ENCODE results near the gene TRIM4. TPM values are rescaled to one million over a fixed set of nuclear protein-coding genes. Genes with fewer than 3 reads are reported as not detected.
"Not testable (repeated sequence)": the region's sequence is repeated elsewhere in the genome, so short reads cannot be mapped to it uniquely, and the experiment has no call there.

Gene TRIM4
- total RNA-seq, 1 donor from 2014 or later, result 17.1 TPM

DNA sequence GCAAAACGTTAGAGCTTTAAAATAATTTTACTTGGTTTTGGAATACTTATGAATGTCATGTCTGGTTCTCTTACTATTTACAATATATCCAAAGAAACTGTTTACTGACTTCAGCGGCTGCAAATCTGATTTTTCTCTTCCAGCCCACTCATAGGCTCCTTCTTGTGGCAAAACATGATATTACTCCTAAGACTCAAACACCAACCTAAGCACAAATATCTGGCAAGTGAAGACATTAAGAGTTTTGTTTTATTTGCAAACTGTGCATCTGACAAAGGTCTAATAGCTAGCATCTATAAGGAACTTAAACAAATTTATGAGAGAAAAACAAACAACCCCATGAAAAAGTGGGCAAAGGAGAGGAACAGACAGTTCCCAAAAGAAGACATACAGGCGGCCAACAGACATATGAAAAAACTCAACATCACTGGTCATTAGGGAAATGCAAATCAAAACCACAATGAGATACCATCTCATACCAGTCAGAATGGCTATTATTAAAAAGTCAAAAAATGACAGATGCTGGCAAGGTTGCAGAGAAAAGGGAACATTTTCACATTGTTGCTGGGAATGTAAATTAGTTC, 30.4 kb upstream of the TRIM4 start:
- Histone ChIP-seq H3K27me3 (ENCODE audit: control insufficient read depth, insufficient read depth, low read length) (no peaks in the 10 kb centered on the region), H3K36me3 (ENCODE audit: control insufficient read depth, insufficient read depth, low read length) (no peaks in the 10 kb centered on the region), H3K4me3 (ENCODE audit: low read depth, low read length) (no peak overlapping the region)
- TF ChIP-seq, protein P1, sequence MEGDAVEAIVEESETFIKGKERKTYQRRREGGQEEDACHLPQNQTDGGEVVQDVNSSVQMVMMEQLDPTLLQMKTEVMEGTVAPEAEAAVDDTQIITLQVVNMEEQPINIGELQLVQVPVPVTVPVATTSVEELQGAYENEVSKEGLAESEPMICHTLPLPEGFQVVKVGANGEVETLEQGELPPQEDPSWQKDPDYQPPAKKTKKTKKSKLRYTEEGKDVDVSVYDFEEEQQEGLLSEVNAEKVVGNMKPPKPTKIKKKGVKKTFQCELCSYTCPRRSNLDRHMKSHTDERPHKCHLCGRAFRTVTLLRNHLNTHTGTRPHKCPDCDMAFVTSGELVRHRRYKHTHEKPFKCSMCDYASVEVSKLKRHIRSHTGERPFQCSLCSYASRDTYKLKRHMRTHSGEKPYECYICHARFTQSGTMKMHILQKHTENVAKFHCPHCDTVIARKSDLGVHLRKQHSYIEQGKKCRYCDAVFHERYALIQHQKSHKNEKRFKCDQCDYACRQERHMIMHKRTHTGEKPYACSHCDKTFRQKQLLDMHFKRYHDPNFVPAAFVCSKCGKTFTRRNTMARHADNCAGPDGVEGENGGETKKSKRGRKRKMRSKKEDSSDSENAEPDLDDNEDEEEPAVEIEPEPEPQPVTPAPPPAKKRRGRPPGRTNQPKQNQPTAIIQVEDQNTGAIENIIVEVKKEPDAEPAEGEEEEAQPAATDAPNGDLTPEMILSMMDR (IDR thresholded peaks at IDR 0.05; ENCODE audit: insufficient read depth, low read length, severe bottlenecking), result no peak
- no peak for FAIRE-seq
- peak; percentile 12 for DNase-seq (ENCODE audit: low read depth)

- no peak for DNase-seq (ENCODE audit: low read depth)
- TF ChIP-seq, protein P1 (IDR thresholded peaks at IDR 0.05; ENCODE audit: insufficient read depth, low read length, severe bottlenecking), result no peak
- H3K4me3 ChIP-seq (ENCODE audit: low read depth, low read length), result no peak overlapping the region
- FAIRE-seq, result no peak
- H3K36me3 ChIP-seq (ENCODE audit: control insufficient read depth, insufficient read depth, low read length), result no peaks in the 10 kb centered on the region
- H3K27me3 ChIP-seq (ENCODE audit: control insufficient read depth, insufficient read depth, low read length), result no peaks in the 10 kb centered on the region
Measured at GRCh38 chr7:99947608-99948007, 28.3 kb upstream of the TRIM4 start.

- Histone ChIP-seq H3K4me3 (ENCODE audit: low read depth, low read length) (no peak overlapping the region), H3K36me3 (ENCODE audit: control insufficient read depth, insufficient read depth, low read length) (no peaks in the 10 kb centered on the region), H3K27me3 (ENCODE audit: control insufficient read depth, insufficient read depth, low read length) (no peaks in the 10 kb centered on the region)
- TF ChIP-seq, protein P1 (IDR thresholded peaks at IDR 0.05; ENCODE audit: insufficient read depth, low read length, severe bottlenecking), result no peak
- DNase-seq (ENCODE audit: low read depth) (no peak), FAIRE-seq (no peak)
Measured at GRCh38 chr7:99944497-99945070, 25.3 kb upstream of the TRIM4 start.

- DNase-seq (ENCODE audit: low read depth) (no peak), FAIRE-seq (no peak)
- Histone ChIP-seq H3K36me3 (ENCODE audit: control insufficient read depth, insufficient read depth, low read length) (no peaks in the 10 kb centered on the region), H3K4me3 (ENCODE audit: low read depth, low read length) (no peak overlapping the region), H3K27me3 (ENCODE audit: control insufficient read depth, insufficient read depth, low read length) (no peaks in the 10 kb centered on the region)
- TF ChIP-seq, protein P1 (IDR thresholded peaks at IDR 0.05; ENCODE audit: insufficient read depth, low read length, severe bottlenecking), result no peak
Measured at GRCh38 chr7:99943641-99944496, 24.5 kb upstream of the TRIM4 start.

DNA sequence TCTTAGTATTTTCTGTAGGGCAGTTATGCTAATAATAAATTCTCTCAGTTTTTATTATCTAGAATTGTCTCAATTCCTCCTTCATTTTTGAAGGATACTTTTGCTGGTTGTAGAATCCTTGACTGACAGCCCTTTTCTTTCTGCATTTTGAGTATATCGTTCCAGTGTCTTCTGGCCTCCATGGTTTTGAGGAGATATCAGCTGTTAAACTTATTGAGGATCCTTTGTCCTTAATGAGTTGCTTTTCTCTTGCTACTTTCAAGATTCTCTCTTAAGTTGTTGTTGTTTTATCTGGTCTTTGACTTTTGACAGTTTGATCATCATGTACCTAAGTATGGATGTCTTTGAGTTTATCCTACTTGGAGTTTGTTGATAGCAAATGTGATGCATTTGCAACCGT, 19.0 kb upstream of the TRIM4 start:
- no peak for DNase-seq (ENCODE audit: low read depth)
- no peaks in the 10 kb centered on the region for H3K27me3 ChIP-seq (ENCODE audit: control insufficient read depth, insufficient read depth, low read length)
- TF ChIP-seq, protein P1 (IDR thresholded peaks at IDR 0.05; ENCODE audit: insufficient read depth, low read length, severe bottlenecking), result no peak
- FAIRE-seq, result no peak
- H3K36me3 ChIP-seq (ENCODE audit: control insufficient read depth, insufficient read depth, low read length), result no peaks in the 10 kb centered on the region
- H3K4me3 ChIP-seq (ENCODE audit: low read depth, low read length), result no peak overlapping the region

GRCh38 chr7:99935009-99935408, 15.7 kb upstream of the TRIM4 start:
- FAIRE-seq; DNase-seq (ENCODE audit: low read depth); H3K4me3 ChIP-seq (ENCODE audit: low read depth, low read length); H3K27me3 ChIP-seq (ENCODE audit: control insufficient read depth, insufficient read depth, low read length); H3K36me3 ChIP-seq (ENCODE audit: control insufficient read depth, insufficient read depth, low read length): not testable (repeated sequence)
